ELR (cell line): ENCODE results near the gene TPST2.

ENCODE experiments used
- DNase-seq: peaks from one replicate; pipeline ENCODE4 v3.0.0-alpha.2; 2015; ENCODE audit warnings: low read depth

Gene TPST2

DNA sequence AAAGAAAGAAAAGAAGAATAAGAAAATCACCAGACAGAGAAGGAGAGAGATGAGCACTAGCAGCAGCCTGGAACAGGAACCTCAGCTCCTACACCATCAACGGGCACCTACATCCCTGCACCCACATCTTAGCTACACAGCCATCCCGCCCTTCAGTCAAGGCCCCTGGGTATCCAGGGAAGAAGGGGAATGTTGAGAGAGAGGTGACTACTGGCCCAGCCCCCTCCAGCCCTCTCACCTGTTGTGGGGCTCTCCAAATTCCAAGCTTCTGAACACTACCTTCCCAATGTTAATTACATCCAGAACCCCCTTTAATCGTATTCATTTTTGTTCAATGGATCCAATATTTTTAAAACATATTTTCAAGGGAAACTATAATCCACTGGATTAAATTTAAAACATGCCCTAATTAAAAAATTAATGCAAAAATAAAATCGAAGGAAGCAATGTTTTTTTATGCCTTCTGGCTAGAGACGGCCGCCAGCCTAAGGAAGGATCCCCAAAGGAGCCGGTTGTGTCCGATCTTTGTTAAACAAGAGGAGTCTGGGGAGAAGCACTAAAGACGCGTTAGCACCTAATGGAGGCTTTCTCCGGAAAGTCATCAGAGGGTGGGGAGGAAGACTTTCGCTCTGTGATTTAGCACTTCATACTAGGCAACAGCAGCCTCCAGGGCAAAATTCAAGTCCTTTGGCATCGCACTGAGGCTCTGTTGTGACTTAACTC is 9.5 kb downstream of the TPST2 start:
- no peak for DNase-seq

DNA sequence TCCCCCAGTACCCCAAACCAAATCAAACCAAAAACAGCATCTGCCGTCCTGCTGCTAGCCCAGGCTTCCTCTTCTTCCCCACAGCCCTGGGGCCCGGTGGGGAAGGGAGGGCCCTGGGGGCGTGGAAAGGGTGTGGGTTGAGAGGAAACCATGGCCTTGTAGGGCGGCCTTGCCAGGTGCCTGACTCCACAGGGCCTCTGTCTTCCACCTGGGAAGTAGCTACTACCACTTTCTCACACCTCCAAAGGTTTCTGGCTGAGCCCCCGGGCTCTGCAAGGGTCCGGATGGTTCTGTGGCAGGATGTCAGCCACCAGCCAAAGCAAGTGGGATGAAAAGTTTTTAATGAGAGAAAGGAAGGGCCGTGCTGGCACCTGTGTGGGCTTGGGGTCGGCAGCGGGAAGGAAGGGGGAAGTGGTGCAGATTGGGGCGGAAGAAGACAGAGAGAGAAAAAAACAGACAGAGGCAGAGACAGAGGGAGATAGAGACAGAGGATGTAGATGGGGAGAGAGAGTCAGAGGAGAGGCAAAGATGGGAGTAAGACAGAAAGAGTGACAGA is 10.5 kb downstream of the TPST2 start:
- DNase-seq = no peak

DNA sequence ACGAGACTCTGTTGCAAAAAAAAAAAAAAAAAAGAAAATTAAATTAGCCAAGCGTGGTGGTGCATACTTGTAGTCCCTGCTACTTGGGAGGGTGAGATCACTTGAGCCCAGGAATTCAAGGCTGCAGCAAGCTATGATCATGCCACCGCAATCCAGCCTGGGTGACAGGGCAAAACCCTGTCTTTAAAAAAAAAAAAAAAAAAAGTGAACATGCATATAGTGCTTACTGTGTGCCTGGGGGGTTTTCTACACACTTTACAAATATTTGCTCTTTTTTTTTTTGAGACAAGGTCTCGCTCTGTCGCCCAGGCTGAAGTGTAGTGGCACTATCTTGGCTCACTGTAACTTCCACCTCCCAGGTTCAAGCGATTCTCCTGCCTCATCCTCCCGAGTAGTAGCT is 12.9 kb downstream of the TPST2 start:
- no peak for DNase-seq

DNA sequence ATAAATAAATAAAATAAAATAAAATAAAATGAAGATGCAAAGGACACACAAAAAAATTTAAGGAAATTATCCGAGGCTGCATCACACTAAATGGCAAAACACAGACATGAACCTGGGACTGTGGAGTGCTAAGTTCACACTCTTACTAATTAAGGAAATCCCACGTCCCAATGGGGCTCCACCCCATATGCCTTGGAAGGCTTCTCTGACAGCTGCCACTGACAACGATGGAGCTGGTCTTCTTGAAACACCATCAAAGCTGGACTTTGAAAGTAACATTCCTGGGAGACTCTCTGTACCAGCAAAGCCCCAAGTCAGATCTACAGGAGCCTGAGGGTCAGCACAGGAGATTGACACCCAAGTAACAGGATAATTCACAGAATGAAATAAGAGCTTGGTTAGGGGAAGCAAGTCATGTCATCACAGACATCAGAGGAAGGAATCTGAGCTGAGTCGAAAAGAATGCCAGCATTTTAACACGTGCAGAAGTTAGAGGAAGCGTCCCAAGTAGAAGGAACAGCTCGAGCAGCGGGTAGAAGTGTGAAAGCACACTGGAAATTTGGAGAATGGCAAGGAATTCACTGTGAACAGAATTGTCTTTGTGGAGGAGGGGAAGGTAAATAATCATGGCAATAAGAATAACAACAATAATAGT is 13.8 kb downstream of the TPST2 start:
- no peak for DNase-seq

DNA sequence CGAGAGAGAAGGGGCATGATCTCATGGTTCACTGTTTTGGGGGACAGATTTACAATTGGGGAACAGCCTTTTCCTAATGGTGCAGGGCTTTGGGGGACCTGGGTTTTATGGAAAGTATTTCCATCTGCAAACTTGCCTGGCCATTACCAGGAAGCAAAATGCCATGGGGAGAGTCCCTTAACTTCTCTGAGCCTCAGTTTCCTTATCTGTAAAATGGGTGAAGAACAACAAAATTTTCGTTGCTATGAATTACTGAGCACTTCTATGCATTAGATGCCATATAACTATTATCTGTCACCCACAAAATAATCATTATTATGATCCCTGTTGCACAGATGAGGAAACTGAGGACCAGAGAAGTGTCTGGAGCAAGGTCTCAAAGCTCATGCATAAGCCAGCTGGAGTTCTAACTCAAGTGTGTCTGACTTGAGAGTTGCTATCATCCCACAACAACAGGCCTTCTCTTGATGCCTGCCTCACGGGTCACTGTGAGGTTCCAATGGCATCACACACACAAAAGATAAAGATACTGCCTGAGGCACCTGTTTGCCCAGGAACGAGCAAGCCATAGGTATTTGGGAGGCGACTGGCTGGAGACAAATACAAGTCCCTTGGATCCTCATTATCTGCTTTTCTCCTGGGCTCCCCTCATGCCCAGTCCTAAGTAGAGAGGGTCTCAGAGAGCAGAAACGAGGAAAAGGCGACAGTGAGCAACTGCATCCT is 15.8 kb downstream of the TPST2 start:
- no peak for DNase-seq

DNA sequence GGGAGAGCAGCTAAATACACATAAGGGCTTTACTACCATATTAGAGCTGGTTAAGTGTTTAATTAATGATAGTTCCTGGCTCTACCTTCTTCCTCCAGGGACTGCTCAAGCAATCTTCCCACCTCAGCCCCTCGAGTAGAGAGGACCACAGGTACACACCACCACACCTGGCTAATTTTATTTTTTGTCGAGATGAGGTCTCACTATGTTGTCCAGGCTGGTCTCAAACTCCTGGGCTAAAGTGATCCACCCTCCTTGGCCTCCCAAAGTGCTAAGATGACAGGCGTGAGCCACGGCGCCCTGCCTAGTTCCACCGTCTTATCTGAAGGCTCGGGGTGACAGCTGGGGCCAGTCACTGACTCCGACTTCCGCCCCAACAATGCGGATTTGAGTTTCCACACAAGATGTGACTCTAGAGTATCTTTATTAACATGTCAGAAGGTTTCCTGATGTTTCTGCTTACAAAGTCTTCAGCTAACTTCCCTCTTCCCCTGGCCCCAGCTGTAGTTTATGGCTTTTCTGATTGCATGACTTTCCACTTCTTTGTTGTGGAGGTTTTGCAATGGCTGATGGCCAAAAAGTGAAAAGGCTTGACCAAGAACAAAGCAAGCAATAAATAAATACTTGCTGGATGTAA is 16.8 kb downstream of the TPST2 start:
- no peak for DNase-seq

DNA sequence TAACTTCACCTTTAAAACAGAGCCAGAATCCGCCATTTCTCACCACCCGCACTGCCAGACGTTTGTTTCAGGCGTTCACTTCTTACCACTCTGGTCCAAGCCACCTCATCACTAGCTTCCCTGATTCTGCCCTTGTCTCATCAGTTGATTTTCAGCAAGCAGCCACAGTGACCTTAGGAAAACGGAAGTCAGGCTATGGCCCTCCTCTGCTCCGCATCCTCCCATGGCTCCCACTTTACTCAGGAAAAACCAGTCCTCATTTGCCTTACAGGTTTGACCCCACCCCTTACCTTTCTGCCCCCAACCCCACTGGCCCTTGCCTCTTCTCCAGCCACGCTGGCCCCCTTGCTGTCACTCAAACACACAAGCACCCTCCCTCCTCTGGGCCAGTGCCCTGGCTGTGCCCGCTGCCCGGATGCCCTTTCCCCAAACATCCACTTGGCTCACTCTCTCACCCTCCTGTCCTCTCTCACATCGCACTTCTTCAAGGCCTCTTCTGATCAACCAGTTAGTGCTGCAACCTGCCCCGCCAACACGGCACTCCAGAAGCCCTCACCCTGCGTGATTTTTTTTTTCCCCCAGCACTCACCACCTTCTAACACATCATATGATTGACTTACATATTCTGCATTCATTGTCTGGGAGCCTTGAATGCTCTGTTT is 18.9 kb downstream of the TPST2 start:
- DNase-seq = no peak

DNA sequence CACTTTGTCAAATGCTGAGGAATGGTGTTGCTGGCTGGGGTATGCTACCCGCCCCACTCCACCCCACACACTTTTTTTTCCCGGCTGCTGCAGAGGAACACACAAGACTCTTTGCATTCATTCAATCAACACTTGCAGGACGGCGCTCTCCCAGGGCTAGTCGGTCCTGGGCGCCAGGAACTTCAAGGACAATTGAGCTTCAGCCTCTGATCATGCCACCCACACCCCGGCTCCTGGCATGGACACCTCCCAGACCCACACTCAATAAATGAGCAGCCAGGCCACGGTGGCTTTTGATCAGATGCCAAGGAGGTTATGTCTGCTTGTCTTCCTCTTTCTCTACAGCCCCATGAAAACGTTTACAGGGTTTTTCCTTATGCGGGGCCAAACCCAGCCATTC is 19.8 kb downstream of the TPST2 start:
- no peak for DNase-seq

DNA sequence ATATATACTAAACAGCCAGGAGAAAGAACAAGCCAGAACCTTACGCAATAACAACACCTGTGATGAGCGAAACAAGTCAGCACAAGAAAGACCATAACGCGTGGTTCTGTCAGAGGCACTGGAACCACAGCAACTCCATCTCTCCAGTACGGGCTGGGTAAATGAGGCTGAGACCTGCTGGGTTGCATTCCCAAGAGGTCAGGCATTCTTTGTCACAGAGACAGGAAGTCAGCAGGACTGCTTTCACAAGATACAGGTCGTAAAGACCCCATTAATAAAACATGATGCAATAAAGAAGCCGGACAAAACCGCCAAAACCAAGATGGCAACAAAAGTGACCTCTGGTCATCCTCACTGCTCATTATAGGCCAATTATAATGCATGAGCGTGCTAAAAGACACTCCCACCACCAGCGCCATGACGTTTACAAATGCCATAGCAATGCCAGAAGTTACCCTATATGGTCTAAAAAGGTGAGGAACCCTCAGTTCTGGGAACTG is 21.7 kb downstream of the TPST2 start:
- no peak for DNase-seq

DNA sequence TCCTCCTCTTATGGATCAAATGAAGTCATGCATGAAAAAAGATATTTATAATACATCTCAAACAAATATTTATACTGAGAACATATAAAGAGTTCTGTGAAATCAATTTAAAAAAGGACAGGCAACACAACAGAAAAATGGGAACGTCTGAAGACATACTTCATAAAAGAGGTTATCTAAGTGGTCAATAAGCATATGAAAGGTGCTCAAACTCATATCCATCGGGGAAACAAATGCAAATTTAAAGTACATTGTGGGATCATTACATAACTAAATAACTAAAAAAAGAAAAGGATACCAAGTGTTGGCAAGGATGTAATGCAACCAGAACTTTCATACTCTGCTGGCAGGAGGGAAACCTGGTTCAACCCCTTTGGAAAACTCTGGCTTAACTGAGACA is 22.3 kb downstream of the TPST2 start:
- no peak for DNase-seq

DNA sequence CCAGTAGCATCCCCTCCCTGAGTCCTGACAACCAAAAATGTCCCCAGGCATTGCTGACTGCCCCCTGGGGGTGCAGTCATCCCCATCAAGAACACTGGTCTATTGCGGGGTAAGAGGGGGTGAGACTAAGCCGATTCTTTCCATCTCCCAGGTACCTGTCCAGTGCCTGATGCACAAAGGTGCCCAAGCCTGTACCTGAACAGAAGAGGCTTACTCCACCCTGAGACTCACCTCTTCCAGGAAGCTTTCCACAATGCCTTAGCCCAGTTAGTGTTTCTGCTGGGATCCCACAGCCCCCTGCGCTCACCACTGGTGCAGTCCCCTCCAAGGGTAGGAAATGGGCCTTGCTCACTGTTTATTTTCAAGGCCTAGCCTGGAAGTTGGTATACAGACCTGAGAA is 22.9 kb downstream of the TPST2 start:
- DNase-seq = no peak

DNA sequence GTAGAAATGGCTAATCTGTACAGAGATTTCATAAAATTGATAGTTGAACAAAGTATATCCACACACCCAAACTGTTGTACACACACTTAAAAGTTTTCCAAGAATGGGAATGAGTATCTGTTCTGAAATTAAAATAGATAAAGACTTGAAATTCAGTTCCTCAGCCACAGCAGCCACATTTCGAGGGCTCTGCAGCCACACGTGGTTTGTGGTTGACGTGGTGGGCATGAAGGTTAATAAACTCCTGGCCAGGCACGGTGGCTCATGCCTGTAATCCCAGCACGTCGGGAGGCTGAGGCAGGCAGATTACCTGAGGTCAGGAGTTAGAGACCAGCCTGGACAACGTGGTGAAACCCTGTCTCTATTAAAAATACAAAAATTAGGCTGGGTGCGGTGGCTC is 24.0 kb downstream of the TPST2 start:
- no peak for DNase-seq

DNA sequence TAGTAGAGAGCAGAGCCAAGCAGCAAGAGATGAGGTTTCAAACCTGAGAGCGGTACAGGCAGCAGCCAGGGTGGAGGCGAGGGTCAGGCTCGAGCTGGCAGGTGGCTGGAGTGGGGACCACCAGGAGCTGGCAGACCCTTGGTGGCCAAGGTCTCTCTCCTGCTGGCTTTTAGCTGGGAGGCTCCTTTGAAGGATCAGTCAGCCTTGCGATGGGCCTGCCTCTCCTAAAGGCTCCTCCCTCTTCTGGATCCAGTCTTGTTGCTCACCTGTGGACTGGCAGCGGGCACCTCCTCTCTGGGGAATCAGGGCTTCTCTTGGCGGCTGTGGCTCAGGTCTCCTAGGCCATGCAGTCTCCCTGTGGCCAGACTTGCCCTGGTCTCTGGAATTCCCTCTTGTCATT is 24.8 kb downstream of the TPST2 start:
- DNase-seq = no peak

DNA sequence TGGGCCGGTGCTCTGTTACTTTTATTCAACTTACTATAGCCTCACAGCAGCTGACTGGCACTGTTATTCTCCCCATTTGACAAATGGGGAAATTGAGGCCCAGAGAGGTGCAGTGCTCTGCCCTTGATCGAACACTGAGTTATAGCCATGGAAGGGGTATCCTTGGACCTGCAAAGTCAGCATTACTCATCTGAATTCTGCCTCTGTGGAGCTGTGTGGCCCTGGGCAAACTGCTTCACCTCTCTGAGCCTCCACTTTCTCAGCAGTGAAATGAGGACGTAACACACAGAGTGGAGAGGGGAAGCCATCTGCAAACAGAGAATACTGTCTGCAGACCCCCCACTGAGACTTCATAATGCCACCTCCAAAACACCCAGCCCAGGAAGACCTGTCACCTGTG is 25.3 kb downstream of the TPST2 start:
- DNase-seq = no peak

DNA sequence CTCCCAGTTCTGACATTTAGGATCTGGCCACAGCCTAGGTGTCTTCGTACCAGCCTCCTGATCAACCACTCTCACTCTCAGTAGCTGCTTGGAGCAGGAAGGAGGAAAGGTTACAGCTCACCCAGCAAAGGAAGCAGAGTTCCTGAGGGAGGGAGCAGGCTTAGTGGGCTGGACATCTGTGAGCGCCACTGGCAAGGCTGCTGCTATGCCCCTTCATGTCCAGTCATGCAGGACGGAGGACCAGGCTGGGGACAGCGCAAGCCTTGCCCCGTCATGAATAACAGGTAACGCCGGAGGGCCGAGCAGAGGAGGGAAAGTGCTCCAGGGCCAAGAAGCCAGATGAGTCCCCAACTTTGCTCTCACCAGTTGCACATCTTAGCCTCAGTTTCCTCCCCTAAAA is 25.8 kb downstream of the TPST2 start:
- DNase-seq = no peak

DNA sequence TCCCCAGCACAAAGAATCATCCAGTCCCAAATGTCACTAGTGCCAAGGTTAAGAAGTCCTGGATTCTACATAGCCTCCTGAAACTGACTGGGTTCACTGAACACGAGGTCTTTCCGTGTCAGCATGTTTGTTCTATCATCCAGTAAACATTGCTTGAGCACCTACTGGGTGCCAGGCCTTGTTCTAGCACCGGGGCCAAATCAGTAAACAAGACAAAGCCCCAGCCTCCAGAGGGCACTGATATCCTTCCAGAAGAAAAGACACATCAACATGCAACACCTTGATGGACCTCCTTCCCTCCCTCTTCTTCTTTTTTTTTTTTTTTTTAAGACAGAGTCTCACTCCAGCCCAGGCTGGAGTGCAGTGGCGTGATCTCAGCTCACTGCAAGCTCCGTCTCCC is 26.9 kb downstream of the TPST2 start:
- no peak for DNase-seq

DNA sequence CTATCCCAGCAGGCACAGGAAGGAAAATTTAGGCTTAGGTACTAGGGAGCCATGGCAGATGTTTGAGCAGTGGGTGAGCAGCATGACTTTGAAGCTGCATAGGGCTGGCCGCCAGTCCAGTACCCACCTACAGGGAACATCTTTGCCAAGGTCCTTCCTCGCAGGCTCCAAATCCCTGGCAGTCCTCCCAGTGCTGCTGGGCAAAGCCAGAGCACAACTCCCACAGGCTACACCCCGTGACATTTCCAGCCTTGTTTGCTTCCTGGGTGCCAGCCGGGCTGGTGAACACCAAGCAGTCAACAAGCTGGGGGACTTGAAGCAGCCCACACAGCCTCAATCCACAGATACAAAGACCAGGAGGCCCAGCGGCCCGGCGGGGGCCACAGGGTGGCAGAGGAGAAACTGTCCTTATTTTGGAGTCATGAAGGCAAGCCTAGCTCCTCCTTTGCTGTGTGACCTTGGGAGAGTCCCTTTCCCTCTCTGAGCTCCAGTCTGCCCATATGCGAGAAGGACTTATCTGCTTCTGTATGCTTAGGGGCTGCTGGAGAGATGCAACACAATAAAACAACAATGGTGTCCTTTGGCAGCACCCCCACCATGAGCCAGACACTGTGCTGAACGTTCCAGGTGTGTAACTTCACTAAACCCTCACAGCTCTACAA is 28.0 kb downstream of the TPST2 start:
- DNase-seq = no peak

DNA sequence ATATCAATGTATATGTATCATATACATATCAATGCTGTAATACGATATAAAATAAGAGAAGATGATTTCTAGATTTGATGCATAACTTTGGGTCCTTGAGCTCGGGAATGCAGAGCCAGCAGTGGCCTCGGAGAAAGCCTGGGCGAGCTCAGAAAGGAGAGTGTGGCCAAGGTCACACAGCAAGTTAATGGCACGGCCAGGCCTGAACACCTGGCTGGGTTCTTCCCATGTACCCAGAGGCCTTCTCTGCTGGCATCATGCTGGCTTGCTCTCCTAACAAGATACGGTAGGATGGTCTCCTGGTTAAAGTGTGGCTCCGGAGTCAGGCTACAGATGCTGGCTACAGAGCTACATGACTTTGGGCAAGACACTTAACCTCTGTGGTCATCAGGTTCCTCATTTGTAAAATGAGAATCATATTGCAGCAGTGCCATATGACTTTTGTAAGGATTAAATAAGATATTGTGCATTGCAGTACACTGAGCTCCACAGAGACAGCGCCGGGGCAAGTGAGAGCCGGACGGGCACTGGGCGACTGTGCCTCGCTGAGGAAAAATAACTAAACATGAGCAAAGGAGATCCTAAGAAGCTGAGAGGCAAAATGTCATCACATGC is 29.9 kb downstream of the TPST2 start:
- no peak for DNase-seq

DNA sequence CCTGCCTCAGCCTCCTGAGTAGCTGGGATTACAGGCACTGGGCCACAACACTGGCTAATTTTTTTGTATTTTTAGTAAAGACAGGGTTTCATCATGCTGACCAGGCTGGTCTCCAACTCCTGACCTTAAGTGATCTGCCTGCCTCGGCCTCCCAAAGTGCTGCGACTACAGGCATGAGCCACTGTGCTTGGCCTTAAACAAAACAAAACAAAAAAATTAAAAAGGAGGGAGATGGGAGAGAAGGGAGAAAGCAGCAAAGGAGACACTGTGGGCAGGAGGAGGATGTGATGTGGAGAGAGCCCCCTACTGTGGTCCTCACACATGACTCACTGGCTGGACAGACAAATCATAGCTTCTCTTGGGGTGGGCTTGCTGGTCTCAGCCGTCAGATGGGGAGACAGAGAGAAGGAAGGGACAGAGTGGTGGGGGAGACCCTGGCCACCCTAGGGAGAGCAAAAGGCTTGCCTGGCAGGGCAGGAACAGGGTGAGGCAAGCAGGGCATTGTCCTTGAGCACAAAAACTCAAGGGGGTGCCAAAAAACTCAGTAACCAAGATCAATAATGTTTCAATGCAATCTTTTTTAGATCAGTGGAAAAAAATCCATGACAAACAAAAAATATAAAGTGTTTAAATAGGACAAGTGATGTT is 31.6 kb downstream of the TPST2 start:
- DNase-seq = no peak

DNA sequence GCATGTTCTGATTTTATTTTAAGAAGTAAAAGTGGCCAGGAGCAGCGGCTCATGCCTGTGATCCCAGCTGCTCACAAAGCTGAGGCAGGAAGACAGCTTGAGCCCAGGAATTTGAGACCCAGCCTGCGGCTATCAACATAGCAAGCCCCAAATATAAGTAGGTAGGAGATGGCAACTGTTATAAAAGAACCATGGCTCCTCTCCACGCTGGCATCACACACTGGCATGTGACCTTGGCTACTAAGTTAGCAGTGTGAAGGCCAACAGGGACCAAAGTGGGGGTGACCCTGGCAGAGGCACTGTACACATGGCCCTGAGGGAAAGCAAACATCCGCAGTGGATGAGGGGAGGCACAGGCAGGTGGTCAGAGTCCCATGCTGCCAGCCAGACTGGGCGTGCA is 33.0 kb downstream of the TPST2 start:
- no peak for DNase-seq
